ENCODE results near the gene RASSF3. TPM values are rescaled to one million over a fixed set of nuclear protein-coding genes. Genes with fewer than 3 reads are reported as not detected.

Gene RASSF3, protein sequence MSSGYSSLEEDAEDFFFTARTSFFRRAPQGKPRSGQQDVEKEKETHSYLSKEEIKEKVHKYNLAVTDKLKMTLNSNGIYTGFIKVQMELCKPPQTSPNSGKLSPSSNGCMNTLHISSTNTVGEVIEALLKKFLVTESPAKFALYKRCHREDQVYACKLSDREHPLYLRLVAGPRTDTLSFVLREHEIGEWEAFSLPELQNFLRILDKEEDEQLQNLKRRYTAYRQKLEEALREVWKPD
- total RNA-seq (2014; rRNA removed; shearing (Covaris generic)) (39.6 and 48.1 TPM in 2 replicates), polyA plus RNA-seq (2016; fragmentation: Nextera tagmentation; extraction: Ambion mirVana) (20.6 and 21.3 TPM in 2 replicates)
- long read RNA-seq, partial matches to known transcripts: 2 of 2 reads
- long read RNA-seq, other reads (novel, unspliced or antisense): 0 of 2 reads

DNA sequence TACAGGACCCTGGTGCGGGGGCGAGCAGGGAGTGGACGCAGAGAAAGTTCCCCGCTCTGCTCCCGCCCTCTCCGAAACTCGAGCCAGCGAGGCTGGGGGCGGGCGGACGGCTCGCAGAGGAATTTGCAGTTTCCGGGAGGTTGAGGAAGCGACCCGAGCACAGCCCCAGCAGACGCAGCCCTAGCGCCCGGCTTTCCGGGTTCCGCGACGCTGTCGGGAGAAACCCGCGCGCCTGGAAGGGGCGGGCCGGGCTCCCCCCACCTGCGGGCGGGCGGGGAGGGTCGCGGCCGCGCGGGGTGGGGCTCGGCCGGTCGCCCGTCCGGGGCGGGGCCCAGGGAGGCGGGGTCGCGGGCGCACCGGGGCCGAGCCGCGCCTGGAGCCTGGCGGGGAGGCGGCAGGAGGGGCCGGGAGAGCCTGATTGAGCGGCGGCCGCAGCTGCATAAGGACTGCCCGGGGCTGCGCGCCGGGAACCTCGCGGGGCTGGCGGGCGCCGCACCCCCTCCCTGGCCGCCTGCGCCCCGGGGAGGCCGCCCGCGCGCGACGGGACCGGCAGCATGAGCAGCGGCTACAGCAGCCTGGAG, at the start of gene RASSF3:
Gene RASSF3 (plus strand): TSS at position 417 of the 581 bp plus-strand sequence. CDS start 138 bp downstream, at position 555.
- DNase-seq (ENCODE audit: low spot score) (peak; percentile 91), ATAC-seq (peak; percentile 71)
- H3K27ac ChIP-seq (ENCODE audit: low read depth): peak within 1 kb of the TSS; percentile 99
- peak within 1 kb of the TSS; percentile 99 for H3K4me3 ChIP-seq
- H3K4me1 Mint-ChIP-seq: peaks cover 23% of the 10 kb centered on the region
- no peaks in the 10 kb centered on the region for H3K9me3 Mint-ChIP-seq
- H3K27me3 ChIP-seq (ENCODE audit: insufficient read depth): no peaks in the 10 kb centered on the region
- peak within 1 kb of the TSS; percentile 76 for H2AFZ ChIP-seq
- H3K36me3 Mint-ChIP-seq (ENCODE audit: low read depth): peaks cover 16% of the 10 kb centered on the region; the same call in 2 of the 3 replicates
- H3K9me2 ChIP-seq (ENCODE audit: insufficient read depth): no peaks in the 10 kb centered on the region
- peaks cover 21% of the 10 kb centered on the region; the same call in 1 of the 2 replicates for H3K4me1 ChIP-seq (ENCODE audit: insufficient read depth)
- peak within 1 kb of the TSS; percentile 92 for H3K4me2 ChIP-seq
- H3K4me3 Mint-ChIP-seq: peak within 1 kb of the TSS; percentile 93
- peaks cover 4% of the 10 kb centered on the region; the same call in 1 of the 2 replicates for H3K36me3 ChIP-seq (ENCODE audit: insufficient read depth)
- peaks cover 5% of the 10 kb centered on the region for H4K20me1 ChIP-seq (replicated peaks; ENCODE audit: insufficient read depth)
- H3K79me2 ChIP-seq (replicated peaks; ENCODE audit: insufficient read depth): peaks cover 42% of the 10 kb centered on the region
- TF ChIP-seq ZNF331 (CRISPR knock-in tag; IDR thresholded peaks at IDR 0.05; ENCODE audit: low read depth) (peak; percentile 33; the same call in 1 of the 2 replicates), EZH2phosphoT487 (IDR thresholded peaks at IDR 0.05; ENCODE audit: unreplicated experiment) (no peak), CREB1 (CRISPR knock-in tag; IDR thresholded peaks at IDR 0.05; ENCODE audit: low read depth) (0 out of 2 replicates have a peak, but pooled peaks have one; percentile 31)
- peaks cover 5% of the 10 kb centered on the region for H3K27me3 Mint-ChIP-seq (ENCODE audit: insufficient read depth, low read depth, poor library complexity)
- peak within 1 kb of the TSS; percentile 91 for H3K27ac Mint-ChIP-seq
- H3F3A ChIP-seq (replicated peaks; ENCODE audit: low read depth): peaks cover 5% of the 10 kb centered on the region

DNA sequence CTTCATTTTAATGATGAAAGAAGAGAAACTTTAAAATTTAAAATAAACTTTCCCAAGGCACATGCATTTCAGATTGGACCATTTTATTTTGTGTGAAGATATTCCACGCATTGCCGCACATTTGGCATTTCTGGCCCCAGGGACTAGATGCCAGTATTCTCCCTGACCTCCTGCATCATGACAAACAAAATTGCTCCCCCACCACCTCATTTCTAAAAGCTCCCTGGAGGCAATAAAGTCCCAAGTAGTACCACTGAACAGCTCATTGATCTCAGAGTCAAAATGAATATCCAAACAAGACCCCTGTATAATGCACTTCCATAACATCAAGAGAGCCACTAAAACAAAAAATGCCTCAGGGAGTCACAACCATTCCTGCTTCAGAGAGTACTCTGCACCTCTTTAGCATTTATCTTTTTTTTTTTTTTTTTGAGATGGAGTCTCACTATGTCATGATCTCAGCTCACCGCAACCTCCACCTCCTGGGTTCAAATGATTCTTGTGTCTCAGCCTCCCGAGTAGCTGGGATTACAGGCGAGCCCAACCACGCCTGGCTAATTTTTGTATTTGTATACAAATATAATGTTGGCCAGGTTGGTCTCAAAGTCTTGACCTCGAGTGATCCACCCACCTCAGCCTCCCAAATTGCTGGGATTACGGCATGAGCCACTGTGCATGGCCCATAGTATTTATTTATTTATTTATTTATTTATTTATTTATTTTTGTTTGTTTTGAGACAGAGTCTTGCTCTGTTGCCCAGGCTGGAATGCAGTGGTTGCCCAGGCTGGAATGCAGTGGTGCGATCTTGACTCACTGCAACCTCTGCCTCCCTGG, 48.8 kb upstream of the RASSF3 start:
- H3K9me2 ChIP-seq (ENCODE audit: insufficient read depth): no peaks in the 10 kb centered on the region
- no peak overlapping the region for H3K4me3 ChIP-seq
- Mint-ChIP-seq H3K4me1 (peaks cover 20% of the 10 kb centered on the region), H3K36me3 (ENCODE audit: low read depth) (no peaks in the 10 kb centered on the region; the same call in 2 of the 3 replicates), H3K4me3 (no peak overlapping the region), H3K27me3 (ENCODE audit: insufficient read depth, low read depth, poor library complexity) (peaks cover 6% of the 10 kb centered on the region), H3K9me3 (no peaks in the 10 kb centered on the region), H3K27ac (no peak overlapping the region)
- DNase-seq (ENCODE audit: low spot score) (no peak), ATAC-seq (no peak)
- peaks cover 23% of the 10 kb centered on the region for H3K4me1 ChIP-seq (ENCODE audit: insufficient read depth)
- H2AFZ ChIP-seq: peak overlapping the region; percentile 91
- H3F3A ChIP-seq (replicated peaks; ENCODE audit: low read depth): no peaks in the 10 kb centered on the region
- no peaks in the 10 kb centered on the region for H3K27me3 ChIP-seq (ENCODE audit: insufficient read depth)
- no peaks in the 10 kb centered on the region for H3K36me3 ChIP-seq (ENCODE audit: insufficient read depth)
- H3K4me2 ChIP-seq: no peak overlapping the region
- H4K20me1 ChIP-seq (replicated peaks; ENCODE audit: insufficient read depth): no peaks in the 10 kb centered on the region
- no peak overlapping the region for H3K27ac ChIP-seq (ENCODE audit: low read depth)
- H3K79me2 ChIP-seq (replicated peaks; ENCODE audit: insufficient read depth): no peaks in the 10 kb centered on the region
- no peak for TF ChIP-seq EZH2phosphoT487 (IDR thresholded peaks at IDR 0.05; ENCODE audit: unreplicated experiment)
- no peak for TF ChIP-seq EZH2 (IDR thresholded peaks at IDR 0.05; ENCODE audit: low read depth, unreplicated experiment)
- no peak for TF ChIP-seq ZNF114 (CRISPR knock-in tag; IDR thresholded peaks at IDR 0.05)
- TF ChIP-seq CREB1 (CRISPR knock-in tag; IDR thresholded peaks at IDR 0.05; ENCODE audit: low read depth): no peak
- no peak for TF ChIP-seq NANOG (IDR thresholded peaks at IDR 0.05; ENCODE audit: borderline replicate concordance)
- TF ChIP-seq POLR2AphosphoS5 (IDR thresholded peaks at IDR 0.05; ENCODE audit: low read depth): no peak
- TF ChIP-seq, protein P1, sequence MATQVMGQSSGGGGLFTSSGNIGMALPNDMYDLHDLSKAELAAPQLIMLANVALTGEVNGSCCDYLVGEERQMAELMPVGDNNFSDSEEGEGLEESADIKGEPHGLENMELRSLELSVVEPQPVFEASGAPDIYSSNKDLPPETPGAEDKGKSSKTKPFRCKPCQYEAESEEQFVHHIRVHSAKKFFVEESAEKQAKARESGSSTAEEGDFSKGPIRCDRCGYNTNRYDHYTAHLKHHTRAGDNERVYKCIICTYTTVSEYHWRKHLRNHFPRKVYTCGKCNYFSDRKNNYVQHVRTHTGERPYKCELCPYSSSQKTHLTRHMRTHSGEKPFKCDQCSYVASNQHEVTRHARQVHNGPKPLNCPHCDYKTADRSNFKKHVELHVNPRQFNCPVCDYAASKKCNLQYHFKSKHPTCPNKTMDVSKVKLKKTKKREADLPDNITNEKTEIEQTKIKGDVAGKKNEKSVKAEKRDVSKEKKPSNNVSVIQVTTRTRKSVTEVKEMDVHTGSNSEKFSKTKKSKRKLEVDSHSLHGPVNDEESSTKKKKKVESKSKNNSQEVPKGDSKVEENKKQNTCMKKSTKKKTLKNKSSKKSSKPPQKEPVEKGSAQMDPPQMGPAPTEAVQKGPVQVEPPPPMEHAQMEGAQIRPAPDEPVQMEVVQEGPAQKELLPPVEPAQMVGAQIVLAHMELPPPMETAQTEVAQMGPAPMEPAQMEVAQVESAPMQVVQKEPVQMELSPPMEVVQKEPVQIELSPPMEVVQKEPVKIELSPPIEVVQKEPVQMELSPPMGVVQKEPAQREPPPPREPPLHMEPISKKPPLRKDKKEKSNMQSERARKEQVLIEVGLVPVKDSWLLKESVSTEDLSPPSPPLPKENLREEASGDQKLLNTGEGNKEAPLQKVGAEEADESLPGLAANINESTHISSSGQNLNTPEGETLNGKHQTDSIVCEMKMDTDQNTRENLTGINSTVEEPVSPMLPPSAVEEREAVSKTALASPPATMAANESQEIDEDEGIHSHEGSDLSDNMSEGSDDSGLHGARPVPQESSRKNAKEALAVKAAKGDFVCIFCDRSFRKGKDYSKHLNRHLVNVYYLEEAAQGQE (IDR thresholded peaks at IDR 0.05; ENCODE audit: unreplicated experiment): no peak
- TF ChIP-seq, protein P2, sequence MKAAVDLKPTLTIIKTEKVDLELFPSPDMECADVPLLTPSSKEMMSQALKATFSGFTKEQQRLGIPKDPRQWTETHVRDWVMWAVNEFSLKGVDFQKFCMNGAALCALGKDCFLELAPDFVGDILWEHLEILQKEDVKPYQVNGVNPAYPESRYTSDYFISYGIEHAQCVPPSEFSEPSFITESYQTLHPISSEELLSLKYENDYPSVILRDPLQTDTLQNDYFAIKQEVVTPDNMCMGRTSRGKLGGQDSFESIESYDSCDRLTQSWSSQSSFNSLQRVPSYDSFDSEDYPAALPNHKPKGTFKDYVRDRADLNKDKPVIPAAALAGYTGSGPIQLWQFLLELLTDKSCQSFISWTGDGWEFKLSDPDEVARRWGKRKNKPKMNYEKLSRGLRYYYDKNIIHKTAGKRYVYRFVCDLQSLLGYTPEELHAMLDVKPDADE (IDR thresholded peaks at IDR 0.05): no peak
- TF ChIP-seq, protein P3, sequence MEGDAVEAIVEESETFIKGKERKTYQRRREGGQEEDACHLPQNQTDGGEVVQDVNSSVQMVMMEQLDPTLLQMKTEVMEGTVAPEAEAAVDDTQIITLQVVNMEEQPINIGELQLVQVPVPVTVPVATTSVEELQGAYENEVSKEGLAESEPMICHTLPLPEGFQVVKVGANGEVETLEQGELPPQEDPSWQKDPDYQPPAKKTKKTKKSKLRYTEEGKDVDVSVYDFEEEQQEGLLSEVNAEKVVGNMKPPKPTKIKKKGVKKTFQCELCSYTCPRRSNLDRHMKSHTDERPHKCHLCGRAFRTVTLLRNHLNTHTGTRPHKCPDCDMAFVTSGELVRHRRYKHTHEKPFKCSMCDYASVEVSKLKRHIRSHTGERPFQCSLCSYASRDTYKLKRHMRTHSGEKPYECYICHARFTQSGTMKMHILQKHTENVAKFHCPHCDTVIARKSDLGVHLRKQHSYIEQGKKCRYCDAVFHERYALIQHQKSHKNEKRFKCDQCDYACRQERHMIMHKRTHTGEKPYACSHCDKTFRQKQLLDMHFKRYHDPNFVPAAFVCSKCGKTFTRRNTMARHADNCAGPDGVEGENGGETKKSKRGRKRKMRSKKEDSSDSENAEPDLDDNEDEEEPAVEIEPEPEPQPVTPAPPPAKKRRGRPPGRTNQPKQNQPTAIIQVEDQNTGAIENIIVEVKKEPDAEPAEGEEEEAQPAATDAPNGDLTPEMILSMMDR (conservative IDR thresholded peaks at IDR 0.05; ENCODE audit: low read depth in 2 of 2): no peak
